Hepatocyte (in vitro differentiated cells): ENCODE results near the gene ELFN1.

Experiments
- CTCF ChIP-seq: fragments of 200-600 bp; sonication (generic); IDR thresholded peaks from 2 replicates; pipeline ENCODE4 v1.5.1; 2016; ENCODE audit warnings: antibody characterized with exemption, mild to moderate bottlenecking; ENCODE audit not compliant: poor library complexity
- EZH2 ChIP-seq: fragments of 200-600 bp; sonication (generic); IDR thresholded peaks from 2 replicates; pipeline ENCODE4 v1.6.1; 2016; ENCODE audit warnings: antibody characterized with exemption, mild to moderate bottlenecking, borderline replicate concordance
- EZH2phosphoT487 ChIP-seq: fragments of 200-600 bp; sonication (generic); IDR thresholded peaks from one replicate; pipeline ENCODE4 v1.6.1; 2018; ENCODE audit warnings: antibody characterized with exemption, mild to moderate bottlenecking, low read depth, moderate library complexity; ENCODE audit not compliant: unreplicated experiment, severe bottlenecking

DNA sequence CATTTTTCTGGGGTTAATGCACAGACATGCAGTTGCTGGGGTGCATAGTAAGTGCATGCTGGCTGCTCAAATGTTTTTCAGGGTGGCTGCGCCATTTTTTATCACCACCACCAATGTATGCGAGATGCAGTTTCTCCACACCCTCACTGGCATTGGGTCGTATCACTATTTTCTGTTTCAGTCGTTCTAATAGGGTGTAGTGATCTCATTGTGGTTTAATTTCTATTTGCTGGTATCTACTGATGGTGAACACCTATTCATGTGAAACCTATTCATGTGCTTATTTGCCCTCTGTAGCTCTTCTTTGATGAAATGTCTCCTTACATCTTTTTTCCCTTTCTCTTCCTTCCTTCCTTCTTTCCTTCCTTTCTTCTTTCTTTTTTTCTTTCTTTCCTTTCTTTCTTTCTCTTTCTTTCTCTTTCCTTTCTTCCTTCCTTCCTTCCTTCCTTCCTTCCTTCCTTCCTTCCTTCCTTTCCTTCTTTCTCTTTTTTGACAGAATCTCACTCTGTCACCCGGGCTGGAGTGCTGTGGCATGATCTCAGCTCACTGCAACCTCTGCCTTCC lies 84.3 kb downstream of the ELFN1 start:
- TF ChIP-seq CTCF = no peak
- no peak for TF ChIP-seq EZH2phosphoT487
- TF ChIP-seq EZH2 = no peak
